Activated naive CD4-positive, alpha-beta T cell treated with anti-CD3 and anti-CD28 coated beads, Interleukin-2, amount 10 ng/mL, durations not matched to agents 7 days and 5 days (primary cell): ENCODE results near the gene ZNF219.
A peak's percentile ranks its signal among the peaks of the same experiment; 100 is the strongest.

ENCODE experiments used
- CTCF ChIA-PET: fragments of 350-600 bp; sonication (Branson Sonifier 250); formaldehyde crosslinking; loops from one replicate; lab custom pipeline; 2021; ENCODE audit warnings: antibody characterized with exemption; lab: Charles Lee
- DNase-seq: peaks from one replicate; pipeline ENCODE4 v3.0.0-alpha.2; 2020
- H3K27ac Mint-ChIP-seq: one replicate; pipeline ENCODE4 v1.8.0; 2021; ENCODE audit warnings: mild to moderate bottlenecking, moderate library complexity, mixed read lengths
- H3K27me3 Mint-ChIP-seq: one replicate; pipeline ENCODE4 v1.8.0; 2021; ENCODE audit warnings: mild to moderate bottlenecking, mixed read lengths
- H3K36me3 Mint-ChIP-seq: one replicate; pipeline ENCODE4 v1.8.0; 2021; ENCODE audit warnings: mixed read lengths
- H3K4me1 Mint-ChIP-seq: one replicate; pipeline ENCODE4 v1.8.0; 2021; ENCODE audit warnings: mixed read lengths
- H3K4me3 Mint-ChIP-seq: one replicate; pipeline ENCODE4 v1.8.0; 2021; ENCODE audit warnings: mild to moderate bottlenecking, moderate library complexity, mixed read lengths
- H3K9me3 Mint-ChIP-seq: one replicate; pipeline ENCODE4 v1.8.0; 2021; ENCODE audit warnings: mixed read lengths

ZNF219 gene

DNA sequence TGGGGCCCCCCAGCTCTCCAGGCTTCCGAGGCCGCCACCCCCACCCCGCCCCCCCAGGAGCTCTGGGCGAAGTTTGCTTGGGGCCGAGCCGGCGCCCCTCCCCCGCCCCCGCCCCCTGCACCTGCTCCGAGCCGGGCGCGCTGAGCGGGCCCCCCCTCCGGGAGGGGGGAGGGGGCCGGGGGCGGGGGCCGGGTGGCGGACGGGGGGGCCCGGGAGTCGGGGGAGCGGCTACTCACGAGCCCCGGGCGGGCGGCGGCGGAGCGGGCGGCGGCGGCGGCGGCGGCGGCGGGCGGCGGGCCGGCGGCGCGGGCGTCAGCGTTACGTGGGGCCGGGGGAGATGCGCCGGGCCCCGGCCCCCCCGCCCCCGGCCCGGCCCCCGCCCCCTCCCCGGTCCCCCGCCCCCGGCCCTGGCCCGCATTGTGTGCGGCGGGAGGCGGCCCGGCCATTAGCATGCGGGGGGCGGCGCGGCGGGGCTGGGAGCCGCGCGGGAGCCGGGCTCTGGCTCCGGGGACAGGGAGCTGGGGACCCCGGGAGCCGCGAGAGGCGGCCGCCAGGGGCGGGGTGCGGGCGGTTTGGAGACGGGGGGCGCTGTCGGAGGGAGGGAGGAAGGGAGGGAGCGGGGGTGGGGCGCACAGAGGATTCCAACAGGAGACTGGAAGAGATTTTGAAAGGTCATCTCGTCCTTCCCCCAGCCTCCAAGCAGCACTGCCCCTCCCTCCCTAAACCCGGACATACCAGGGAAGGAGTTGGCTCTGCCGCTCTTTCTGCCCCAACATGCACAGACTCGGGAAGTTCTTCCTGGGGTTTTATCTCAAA lies at the start of gene ZNF219:
TSS of gene ZNF219 (minus strand) at position 580 of the 816 bp plus-strand sequence. CDS start 5,064 bp downstream, outside the sequence.
- DNase-seq = peak; percentile 56
- CTCF ChIA-PET = interaction anchor here (1.0 to 7.0 kb wide), 4 partner anchors 5 to 82 kb away, joined by 3 to 167 read pairs (median 53); partner anchors contain the start of gene TMEM253
- Mint-ChIP-seq H3K27me3 (peaks cover 64% of the 10 kb centered on the region), H3K36me3 (no peaks in the 10 kb centered on the region), H3K9me3 (no peaks in the 10 kb centered on the region), H3K4me1 (peaks cover 31% of the 10 kb centered on the region), H3K27ac (no peak within 1 kb of the TSS), H3K4me3 (peak within 1 kb of the TSS; percentile 77)

- no peak for DNase-seq
- H3K9me3 Mint-ChIP-seq = peaks cover 12% of the 10 kb centered on the region
- H3K4me1 Mint-ChIP-seq = no peaks in the 10 kb centered on the region
- H3K4me3 Mint-ChIP-seq = no peak overlapping the region
- H3K27me3 Mint-ChIP-seq = peaks cover 7% of the 10 kb centered on the region
- H3K27ac Mint-ChIP-seq = no peak overlapping the region
- no peaks in the 10 kb centered on the region for H3K36me3 Mint-ChIP-seq
- CTCF ChIA-PET = interaction anchor here (1.0 kb wide), 1 partner anchor 130 kb away, joined by 3 read pairs; no protein-coding TSS in a partner anchor
These were observed 47.0 kb upstream of the ZNF219 start for GRCh38 chr14:21145437-21145836.

DNA sequence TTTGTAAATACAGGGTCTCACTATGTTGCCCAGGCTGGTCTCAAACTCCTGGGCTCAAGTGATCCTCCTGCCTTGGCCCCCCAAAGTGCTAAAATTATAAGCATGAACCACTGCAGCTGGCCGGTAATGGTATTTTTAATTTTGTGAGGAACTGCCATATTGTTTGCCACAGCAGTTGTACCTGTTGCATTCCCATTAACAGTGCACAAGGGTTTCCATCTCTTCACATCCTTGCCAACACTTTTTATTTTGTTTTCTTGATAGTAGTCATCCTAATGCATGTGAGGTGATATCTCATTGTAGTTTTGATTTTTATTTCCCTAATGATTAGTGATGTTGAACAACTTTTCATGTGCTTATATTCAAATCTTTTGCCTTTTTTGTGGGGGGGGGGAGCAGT lies 43.9 kb upstream of the ZNF219 start:
- CTCF ChIA-PET = no interaction called here
- H3K36me3 Mint-ChIP-seq = no peaks in the 10 kb centered on the region
- H3K4me3 Mint-ChIP-seq = no peak overlapping the region
- no peaks in the 10 kb centered on the region for H3K4me1 Mint-ChIP-seq
- H3K27ac Mint-ChIP-seq = no peak overlapping the region
- no peak for DNase-seq
- peaks cover 7% of the 10 kb centered on the region for H3K27me3 Mint-ChIP-seq
- peaks cover 12% of the 10 kb centered on the region for H3K9me3 Mint-ChIP-seq

GRCh38 chr14:21136024-21136423 lies 37.6 kb upstream of the ZNF219 start:
- Mint-ChIP-seq H3K36me3 (no peaks in the 10 kb centered on the region), H3K4me1 (no peaks in the 10 kb centered on the region), H3K27me3 (no peaks in the 10 kb centered on the region), H3K4me3 (no peak overlapping the region), H3K9me3 (no peaks in the 10 kb centered on the region), H3K27ac (no peak overlapping the region)
- CTCF ChIA-PET = interaction anchor here (0.8 to 1.3 kb wide), 3 partner anchors 8 to 70 kb away, joined by 3 read pairs; no protein-coding TSS in a partner anchor
- DNase-seq = no peak

DNA sequence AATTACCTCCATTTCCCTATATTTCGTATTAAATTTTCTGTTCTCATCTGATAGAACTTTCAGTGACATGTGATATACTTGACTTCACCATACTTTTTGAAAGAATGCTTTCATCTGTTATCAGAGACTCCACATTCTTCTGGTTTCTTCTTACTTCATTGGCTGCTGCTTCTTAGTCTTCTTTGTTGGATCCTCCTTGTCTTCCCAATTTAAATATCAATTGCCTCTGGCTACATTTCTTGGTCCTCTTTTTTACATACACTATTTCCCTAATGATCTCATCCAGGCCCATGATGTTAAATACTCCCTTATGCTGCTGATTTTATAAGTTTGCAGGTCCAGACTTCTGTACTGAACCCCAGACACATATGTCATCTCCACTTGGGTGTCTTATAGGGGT lies 35.4 kb upstream of the ZNF219 start:
- H3K4me3 Mint-ChIP-seq = no peak overlapping the region
- CTCF ChIA-PET = no interaction called here

DNA sequence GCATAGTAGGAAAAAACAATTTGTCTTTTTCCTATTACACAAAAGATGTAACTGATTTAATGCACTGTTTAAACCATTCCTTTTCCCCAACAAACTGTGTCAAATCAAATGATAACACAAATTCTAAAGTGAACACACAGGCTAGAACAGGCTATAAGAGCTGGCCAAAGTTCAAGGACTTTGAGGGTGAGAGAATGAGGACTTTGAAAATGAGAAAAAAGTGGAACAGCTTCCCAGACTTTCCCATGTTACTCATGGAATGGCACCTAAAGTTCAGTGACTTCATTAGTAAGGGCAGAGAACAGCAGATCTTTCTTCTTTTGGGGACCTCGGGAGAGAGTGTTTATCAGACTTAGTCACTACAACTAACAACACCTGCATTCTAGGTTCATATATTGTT lies 25.0 kb upstream of the ZNF219 start:
- Mint-ChIP-seq H3K4me1 (no peaks in the 10 kb centered on the region), H3K27me3 (peaks cover 21% of the 10 kb centered on the region), H3K36me3 (no peaks in the 10 kb centered on the region), H3K4me3 (no peak overlapping the region), H3K27ac (no peak overlapping the region), H3K9me3 (peaks cover 4% of the 10 kb centered on the region)
- CTCF ChIA-PET = interaction anchor here (0.6 to 1.2 kb wide), 2 partner anchors 18 to 109 kb away, joined by 3 to 5 read pairs; no protein-coding TSS in a partner anchor
- DNase-seq = no peak

More for the DNA sequence above, 35.4 kb upstream of the ZNF219 start:
- Mint-ChIP-seq H3K27ac (no peak overlapping the region), H3K36me3 (no peaks in the 10 kb centered on the region), H3K4me1 (no peaks in the 10 kb centered on the region), H3K9me3 (no peaks in the 10 kb centered on the region), H3K27me3 (peaks cover 7% of the 10 kb centered on the region)
- no peak for DNase-seq

DNA sequence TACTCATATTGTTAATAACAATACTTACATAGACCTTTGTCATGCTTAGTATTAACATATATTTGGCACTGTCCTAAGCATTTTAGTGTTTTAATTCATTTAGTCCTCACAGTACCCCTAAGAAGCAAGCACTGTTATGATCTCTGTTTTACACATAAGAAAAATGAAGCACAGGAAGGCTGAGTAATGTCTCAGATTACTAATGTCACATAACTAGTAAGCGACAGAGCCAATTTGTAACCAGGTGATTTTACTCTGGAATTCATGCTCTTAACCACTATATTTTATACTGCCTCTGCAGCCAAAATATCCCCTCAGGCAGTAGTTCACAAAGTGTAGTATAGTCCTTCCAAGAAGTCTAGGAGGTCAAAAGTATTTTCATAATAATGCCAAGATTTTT lies 22.7 kb upstream of the ZNF219 start:
- H3K27ac Mint-ChIP-seq = no peak overlapping the region
- no peaks in the 10 kb centered on the region for H3K4me1 Mint-ChIP-seq
- H3K27me3 Mint-ChIP-seq = peaks cover 17% of the 10 kb centered on the region
- peaks cover 4% of the 10 kb centered on the region for H3K9me3 Mint-ChIP-seq
- CTCF ChIA-PET = no interaction called here
- H3K36me3 Mint-ChIP-seq = no peaks in the 10 kb centered on the region
- no peak for DNase-seq
- H3K4me3 Mint-ChIP-seq = no peak overlapping the region

DNA sequence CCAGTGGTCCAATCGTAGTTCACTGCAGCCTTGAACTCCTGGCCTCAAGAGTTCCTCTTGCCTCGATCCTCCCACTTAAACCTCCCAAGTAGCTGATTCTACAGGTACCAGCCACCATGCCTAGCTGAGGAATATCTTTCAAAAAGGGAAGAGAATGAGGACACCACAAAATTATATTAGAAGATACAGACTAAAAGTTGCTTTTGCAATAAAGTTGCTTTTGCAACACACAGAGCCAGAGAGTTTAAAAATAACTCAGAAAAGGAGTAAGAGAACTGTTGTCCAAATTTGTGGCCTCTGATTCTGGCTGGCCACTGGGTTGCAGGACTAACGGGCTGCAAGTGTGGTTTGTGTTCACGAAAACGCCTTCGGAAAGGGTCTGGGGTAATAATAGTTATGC lies 22.2 kb upstream of the ZNF219 start:
- Mint-ChIP-seq H3K4me3 (no peak overlapping the region), H3K27ac (no peak overlapping the region), H3K27me3 (peaks cover 17% of the 10 kb centered on the region), H3K4me1 (no peaks in the 10 kb centered on the region), H3K9me3 (peaks cover 4% of the 10 kb centered on the region), H3K36me3 (no peaks in the 10 kb centered on the region)
- DNase-seq = no peak
- CTCF ChIA-PET = no interaction called here

DNA sequence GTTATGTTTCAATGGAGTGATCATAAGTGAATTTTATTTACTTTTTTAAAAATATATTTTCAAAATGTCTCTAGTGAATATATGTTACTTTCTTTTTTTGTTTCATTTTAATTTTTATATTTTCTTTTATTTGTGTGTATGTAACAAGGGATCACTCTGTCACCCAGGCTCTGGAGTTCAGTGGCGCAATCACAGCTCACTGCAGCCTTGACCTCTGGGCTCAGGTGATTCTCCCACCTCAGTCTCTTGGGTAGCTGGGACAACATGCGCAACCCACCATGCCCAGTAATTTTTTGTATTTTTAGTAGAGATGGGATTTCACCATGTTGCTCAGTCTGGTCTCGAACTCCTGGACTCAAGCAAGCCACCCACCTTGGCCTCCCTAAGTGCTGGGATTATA lies 20.5 kb upstream of the ZNF219 start:
- no peak overlapping the region for H3K4me3 Mint-ChIP-seq
- H3K9me3 Mint-ChIP-seq = no peaks in the 10 kb centered on the region
- H3K36me3 Mint-ChIP-seq = no peaks in the 10 kb centered on the region
- no peak for DNase-seq
- H3K4me1 Mint-ChIP-seq = no peaks in the 10 kb centered on the region
- H3K27me3 Mint-ChIP-seq = peaks cover 17% of the 10 kb centered on the region
- H3K27ac Mint-ChIP-seq = no peak overlapping the region
- CTCF ChIA-PET = no interaction called here

GRCh38 chr14:21113369-21113768 lies 14.9 kb upstream of the ZNF219 start:
- H3K27me3 Mint-ChIP-seq = no peaks in the 10 kb centered on the region
- no peaks in the 10 kb centered on the region for H3K9me3 Mint-ChIP-seq
- CTCF ChIA-PET = interaction anchor here (0.9 to 1.7 kb wide), 2 partner anchors 8 to 21 kb away, joined by 4 to 6 read pairs; no protein-coding TSS in a partner anchor
- H3K36me3 Mint-ChIP-seq = no peaks in the 10 kb centered on the region
- no peak overlapping the region for H3K4me3 Mint-ChIP-seq
- no peak for DNase-seq
- H3K27ac Mint-ChIP-seq = no peak overlapping the region
- peaks cover 2% of the 10 kb centered on the region for H3K4me1 Mint-ChIP-seq

- CTCF ChIA-PET = interaction anchor here (1.7 to 13.9 kb wide), 2 partner anchors 20 to 97 kb away, joined by 6 to 208 read pairs; no protein-coding TSS in a partner anchor
- peaks cover 2% of the 10 kb centered on the region for H3K4me1 Mint-ChIP-seq
- no peak overlapping the region for H3K4me3 Mint-ChIP-seq
- H3K36me3 Mint-ChIP-seq = no peaks in the 10 kb centered on the region
- H3K9me3 Mint-ChIP-seq = no peaks in the 10 kb centered on the region
- H3K27ac Mint-ChIP-seq = no peak overlapping the region
- DNase-seq = no peak
- H3K27me3 Mint-ChIP-seq = no peaks in the 10 kb centered on the region
These were observed 13.8 kb upstream of the ZNF219 start for GRCh38 chr14:21112255-21112654.

GRCh38 chr14:21109377-21110138 lies 11.1 kb upstream of the ZNF219 start:
- H3K36me3 Mint-ChIP-seq = no peaks in the 10 kb centered on the region
- peaks cover 4% of the 10 kb centered on the region for H3K27me3 Mint-ChIP-seq
- H3K27ac Mint-ChIP-seq = no peak overlapping the region
- CTCF ChIA-PET = interaction anchor here (1.3 to 13.9 kb wide), 6 partner anchors 14 to 95 kb away, joined by 3 to 208 read pairs (median 9); no protein-coding TSS in a partner anchor
- H3K9me3 Mint-ChIP-seq = no peaks in the 10 kb centered on the region
- no peak overlapping the region for H3K4me3 Mint-ChIP-seq
- H3K4me1 Mint-ChIP-seq = peaks cover 13% of the 10 kb centered on the region
- DNase-seq = no peak

GRCh38 chr14:21108791-21109190 lies 10.3 kb upstream of the ZNF219 start:
- peaks cover 4% of the 10 kb centered on the region for H3K27me3 Mint-ChIP-seq
- DNase-seq = no peak
- no peaks in the 10 kb centered on the region for H3K36me3 Mint-ChIP-seq
- CTCF ChIA-PET = interaction anchor here (1.0 to 13.9 kb wide), 6 partner anchors 13 to 94 kb away, joined by 3 to 208 read pairs (median 9); no protein-coding TSS in a partner anchor
- peaks cover 14% of the 10 kb centered on the region for H3K4me1 Mint-ChIP-seq
- no peak overlapping the region for H3K27ac Mint-ChIP-seq
- no peak overlapping the region for H3K4me3 Mint-ChIP-seq
- H3K9me3 Mint-ChIP-seq = no peaks in the 10 kb centered on the region

GRCh38 chr14:21107283-21107800 lies 8.9 kb upstream of the ZNF219 start:
- Mint-ChIP-seq H3K27ac (no peak overlapping the region), H3K4me3 (no peak overlapping the region), H3K4me1 (peaks cover 27% of the 10 kb centered on the region), H3K9me3 (no peaks in the 10 kb centered on the region), H3K27me3 (peaks cover 4% of the 10 kb centered on the region), H3K36me3 (no peaks in the 10 kb centered on the region)
- CTCF ChIA-PET = interaction anchor here (0.6 to 13.9 kb wide), 4 partner anchors 10 to 406 kb away, joined by 3 to 208 read pairs (median 4); no protein-coding TSS in a partner anchor
- no peak for DNase-seq
